SK-N-DZ (cell line): ENCODE data around the gene BLACAT1.
"Not testable (repeated sequence)": the region's sequence is repeated elsewhere in the genome, so short reads cannot be mapped to it uniquely, and the experiment has no call there.

Experiments used
- DNase-seq: peaks from one replicate; pipeline ENCODE4 v3.0.0-alpha.2; 2015; ENCODE audit warnings: low spot score
- small RNA-seq, 2 experiments: library from RNA; depleted of rRNA; stranded (forward); fragments of <200 nt; gene quantifications; one replicate each; pipeline ENCODE3, GENCODE V24; 2014

BLACAT1 gene

DNA sequence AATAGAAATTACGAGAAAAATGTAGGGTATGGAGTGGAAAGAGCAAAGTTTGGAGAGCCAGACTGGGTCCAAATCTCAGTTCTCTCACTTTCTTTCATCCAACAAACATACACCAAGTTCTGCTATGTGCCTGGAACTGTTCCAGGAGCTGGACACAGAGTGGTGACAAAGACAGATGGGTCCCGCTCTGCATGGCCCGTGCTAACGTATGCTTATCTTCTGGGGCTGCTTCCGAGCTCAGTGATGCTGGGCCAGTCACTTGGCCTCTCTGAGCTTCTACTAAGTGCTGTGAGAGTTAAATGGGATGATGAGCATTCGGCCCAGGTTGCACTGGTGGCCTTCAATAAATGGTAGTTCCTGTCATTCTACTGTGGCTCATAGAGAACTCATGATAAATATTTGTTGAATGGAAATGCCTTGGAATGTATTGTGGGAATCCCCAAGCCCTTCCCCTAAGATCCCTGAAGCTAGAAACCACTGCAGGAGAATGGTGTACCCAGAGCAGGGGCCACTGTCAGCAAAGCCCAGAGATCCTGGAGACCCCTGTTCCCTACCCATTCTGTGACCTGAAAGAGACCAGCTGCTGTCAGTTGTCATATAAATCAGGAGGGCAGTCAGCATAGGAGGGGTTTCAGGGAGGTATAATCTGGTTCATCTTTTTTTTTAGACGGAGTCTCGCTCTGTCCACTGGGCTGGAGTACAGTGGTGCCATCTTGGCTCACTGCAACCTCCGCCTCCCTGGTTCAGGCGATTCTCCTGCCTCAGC, 37.8 kb downstream of the BLACAT1 start:
- no peak for DNase-seq

DNA sequence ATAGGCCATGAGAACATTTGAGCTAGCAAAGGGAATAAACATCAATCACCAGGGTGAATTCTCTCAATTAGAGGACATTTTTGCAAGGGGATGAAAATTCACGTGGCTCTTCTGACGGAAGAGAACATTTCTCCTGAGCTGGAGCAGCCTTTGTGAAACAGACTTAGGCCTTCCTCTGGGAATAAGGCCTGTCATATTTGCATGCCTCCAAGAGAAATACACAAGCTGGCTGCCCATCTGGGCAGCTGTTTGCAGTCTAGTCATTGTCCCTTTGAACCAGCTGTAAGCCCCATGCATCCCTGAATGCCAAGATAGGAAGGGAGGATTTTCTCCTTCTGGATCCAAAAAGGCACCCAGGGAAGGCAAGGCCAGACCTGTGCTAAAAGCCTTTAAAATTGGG, 39.5 kb downstream of the BLACAT1 start:
- no peak for DNase-seq

DNA sequence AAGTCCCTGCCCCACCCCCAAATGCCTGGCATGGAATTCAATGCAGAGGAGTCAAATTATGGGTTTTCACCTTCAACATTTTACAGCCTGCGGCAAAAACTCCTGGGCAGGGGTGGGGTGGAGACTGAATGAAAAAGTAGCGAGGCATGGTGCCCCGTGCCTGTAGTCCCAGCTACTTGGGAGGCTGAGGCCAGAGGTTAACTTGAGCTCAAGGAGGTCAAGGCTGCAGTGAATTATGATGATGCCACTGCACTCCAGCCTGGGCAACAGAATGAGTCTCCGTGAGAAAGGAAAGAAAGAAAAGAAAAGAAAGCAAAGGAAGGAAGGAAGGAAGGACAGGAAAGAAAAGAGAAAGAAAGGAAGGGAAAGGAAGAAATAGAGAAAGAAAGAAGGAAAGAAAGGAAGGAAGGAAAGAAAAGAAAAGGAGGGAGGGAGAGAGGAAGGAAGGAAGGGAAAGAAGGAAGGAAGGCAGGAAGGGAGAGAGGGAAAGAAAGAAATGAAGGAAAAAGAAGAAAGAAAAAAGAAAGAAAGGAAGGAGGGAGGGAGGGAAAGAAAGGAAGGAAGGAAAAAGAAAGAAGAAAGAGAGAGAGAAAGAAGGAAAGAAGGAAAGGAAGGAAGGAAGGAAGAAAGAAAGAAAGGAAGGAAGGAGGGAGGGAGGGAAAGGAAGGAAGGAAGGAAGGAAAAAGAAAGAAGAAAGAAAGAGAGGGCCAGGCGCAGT, 45.1 kb downstream of the BLACAT1 start:
- DNase-seq: no peak

DNA sequence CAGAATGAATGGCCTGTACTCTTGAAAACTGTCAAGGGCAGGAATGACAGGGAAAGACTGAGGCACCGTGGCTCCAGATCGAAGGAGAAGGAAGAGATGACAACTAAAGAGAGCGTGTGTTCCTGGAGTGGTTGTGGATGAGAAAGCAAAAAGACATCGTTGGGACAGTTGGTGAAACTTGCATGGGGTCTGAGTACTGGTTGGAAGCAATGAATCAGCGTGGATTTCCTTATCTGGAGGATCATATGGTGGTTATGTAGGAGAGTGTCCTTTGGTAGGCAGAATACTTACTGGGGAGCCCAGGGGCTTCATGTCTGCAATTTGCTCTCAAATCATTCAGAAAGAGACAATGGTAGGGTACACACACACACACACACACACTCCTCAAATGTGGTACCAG, 47.9 kb downstream of the BLACAT1 start:
- no peak for DNase-seq

DNA sequence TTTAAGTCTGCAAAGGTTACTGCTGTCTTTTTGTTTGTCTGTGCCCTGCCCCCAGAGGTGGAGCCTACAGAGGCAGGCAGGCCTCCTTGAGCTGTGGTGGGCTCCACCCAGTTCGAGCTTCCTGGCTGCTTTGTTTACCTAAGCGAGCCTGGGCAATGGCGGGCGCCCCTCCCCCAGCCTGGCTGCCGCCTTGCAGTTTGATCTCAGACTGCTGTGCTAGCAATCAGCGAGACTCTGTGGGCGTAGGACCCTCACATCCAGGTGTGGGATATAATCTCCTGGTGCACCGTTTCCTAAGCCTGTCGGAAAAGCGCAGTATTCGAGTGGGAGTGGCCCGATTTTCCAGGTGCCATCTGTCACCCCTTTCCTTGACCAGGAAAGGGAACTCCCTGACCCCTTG, 49.6 kb downstream of the BLACAT1 start:
- not testable (repeated sequence) for DNase-seq

Small RNA genes lying within 50 kb of the gene (small RNA-seq; reads per million reads assigned to genes)
- gene MIR135B: 0 to 0.27 reads per million in 2 experiments
